HepG2 (cell line): ENCODE results near the gene CD320. TPM values are rescaled to one million over a fixed set of nuclear protein-coding genes. Genes with fewer than 3 reads are reported as not detected.

Experiments
- CAMTA2 ChIP-seq: sonication (generic); formaldehyde crosslinking; IDR thresholded peaks from 2 replicates; pipeline ENCODE4 v1.4.0; 2020; ENCODE audit warnings: mild to moderate bottlenecking, missing genetic modification reagents, borderline replicate concordance
- ELF1 ChIP-seq: sonication (generic); formaldehyde crosslinking; IDR thresholded peaks from 2 replicates; pipeline ENCODE4 v1.4.0; 2020; ENCODE audit warnings: missing genetic modification reagents
- IRF2 ChIP-seq: IDR thresholded peaks from 2 replicates; pipeline ENCODE4 v1.6.1; 2018; ENCODE audit warnings: missing genetic modification reagents, missing compliant biosample characterization
- KLF9 ChIP-seq: IDR thresholded peaks from 2 replicates; pipeline ENCODE4 v1.6.1; 2016; ENCODE audit warnings: low read depth
- MAFK ChIP-seq, 2 experiments: IDR thresholded peaks in 1 of 2; conservative IDR thresholded peaks in 1 of 2; 2 replicates each; pipeline ENCODE4 v1.6.1; 2011; ENCODE audit warnings: improper control_type of control experiment in 2 of 2, low read length in 2 of 2
- TGIF2 ChIP-seq: IDR thresholded peaks from 2 replicates; pipeline ENCODE4 v1.6.1; 2016; ENCODE audit warnings: control low read depth, missing compliant biosample characterization
- ZSCAN25 ChIP-seq: sonication (generic); formaldehyde crosslinking; IDR thresholded peaks from 2 replicates; pipeline ENCODE4 v1.8.0; 2022; ENCODE audit warnings: mild to moderate bottlenecking, missing genetic modification reagents
- polyA plus RNA-seq, 8 experiments: library from polyadenylated mRNA; depleted of rRNA in 3 of 8; stranded (reverse) in 7 of 8; unstranded in 1 of 8; fragments of >200 nt; fragmentation: Illumina TruSeq in 4 of 8; extraction: Trizol in 4 of 8; gene quantifications; 2 replicates each; pipeline versions ENCODE4 v1.2.1 to v1.2.3, GENCODE V29; 2011 to 2016; ENCODE audit warnings: low read depth in 4 of 8, missing spikeins in 1 of 8, mixed read lengths in 1 of 8; ENCODE audit not compliant: insufficient read depth in 1 of 8
- total RNA-seq, 5 experiments: library from RNA; depleted of rRNA; stranded (reverse); fragments of >200 nt; fragmentation: Illumina TruSeq; extraction: Trizol; gene quantifications; 2 replicates each; pipeline ENCODE4 v1.2.3, GENCODE V29; 2016; ENCODE audit warnings: low read depth in 1 of 5
- TF ChIP-seq, protein P1 (sequence below): sonication (generic); formaldehyde crosslinking; IDR thresholded peaks from 2 replicates; pipeline ENCODE4 v1.8.1; 2022; ENCODE audit warnings: low read depth, mild to moderate bottlenecking, missing genetic modification reagents
- TF ChIP-seq, protein P2 (sequence below): sonication (generic); formaldehyde crosslinking; IDR thresholded peaks from 2 replicates; pipeline ENCODE4 v1.5.1; 2020; ENCODE audit warnings: missing genetic modification reagents, mild to moderate bottlenecking, borderline replicate concordance
- TF ChIP-seq, protein P3 (sequence below), 2 experiments: sonication (generic) in 1 of 2; formaldehyde crosslinking in 1 of 2; IDR thresholded peaks; 2 replicates each; pipeline versions ENCODE4 v1.5.1 to v1.6.1; 2011 to 2020; ENCODE audit warnings: borderline replicate concordance in 1 of 2, low read depth in 1 of 2, low read length in 1 of 2, mild to moderate bottlenecking in 1 of 2, missing genetic modification reagents in 1 of 2, moderate library complexity in 1 of 2
- TF ChIP-seq, protein P4 (sequence below): IDR thresholded peaks from 2 replicates; pipeline ENCODE4 v1.6.1; 2012; ENCODE audit warnings: inconsistent platforms
- TF ChIP-seq, protein P5 (sequence below): sonication (generic); formaldehyde crosslinking; IDR thresholded peaks from 2 replicates; pipeline ENCODE4 v1.4.0; 2020; ENCODE audit warnings: missing genetic modification reagents
- TF ChIP-seq, protein P6 (sequence below): sonication (generic); formaldehyde crosslinking; IDR thresholded peaks from 2 replicates; pipeline ENCODE4 v1.5.0; 2020; ENCODE audit warnings: missing genetic modification reagents

Gene CD320
- total and polyA plus RNA-seq, 2 of the 13 experiments (the other 11 are each of a cell fraction or from before 2014, with no cell fraction given) = 83.1 to 99.9 TPM

DNA sequence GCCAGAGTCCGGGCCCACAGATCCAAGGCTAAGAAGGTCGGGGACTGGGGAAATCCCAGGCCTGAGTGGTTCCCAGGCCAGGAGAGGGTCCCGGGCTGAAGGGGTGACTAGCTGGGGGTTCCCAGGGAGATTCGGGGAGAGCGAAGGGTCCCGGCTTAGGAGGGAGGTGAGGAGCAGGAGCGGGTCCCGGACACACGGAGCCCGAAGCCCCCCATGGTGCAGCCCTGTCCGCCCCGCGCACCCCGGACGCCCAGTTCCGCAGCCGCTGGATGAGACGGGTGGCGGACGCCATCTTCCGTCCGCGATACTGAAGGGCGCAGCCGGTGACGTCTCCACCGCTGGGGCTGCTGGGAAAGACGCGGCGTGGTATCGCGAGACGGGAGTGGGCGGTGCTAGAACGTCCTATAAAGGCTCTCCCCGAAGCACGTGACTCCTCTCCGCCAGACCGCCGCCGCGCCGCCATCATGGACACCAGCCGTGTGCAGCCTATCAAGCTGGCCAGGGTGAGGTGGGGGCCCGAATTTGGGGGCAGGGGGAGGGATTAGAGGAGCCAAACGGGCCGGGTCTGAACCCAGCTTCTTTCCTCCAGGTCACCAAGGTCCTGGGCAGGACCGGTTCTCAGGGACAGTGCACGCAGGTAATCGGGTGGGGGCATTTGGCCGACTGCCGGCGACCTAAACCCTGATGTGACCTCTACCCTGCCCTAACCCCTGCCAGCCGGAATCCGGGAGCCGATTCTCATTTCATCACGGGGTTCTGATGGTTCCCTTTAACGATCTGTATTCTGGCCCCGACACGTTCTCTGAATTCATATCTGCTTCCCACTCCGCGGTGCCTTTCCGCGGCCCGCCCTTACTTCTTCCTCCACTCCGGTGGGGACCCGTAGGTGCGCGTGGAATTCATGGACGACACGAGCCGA is 13.2 kb upstream of the CD320 start, which contains the start of the genes NDUFA7 and RPS28 (continued):
- TF ChIP-seq, protein P1, sequence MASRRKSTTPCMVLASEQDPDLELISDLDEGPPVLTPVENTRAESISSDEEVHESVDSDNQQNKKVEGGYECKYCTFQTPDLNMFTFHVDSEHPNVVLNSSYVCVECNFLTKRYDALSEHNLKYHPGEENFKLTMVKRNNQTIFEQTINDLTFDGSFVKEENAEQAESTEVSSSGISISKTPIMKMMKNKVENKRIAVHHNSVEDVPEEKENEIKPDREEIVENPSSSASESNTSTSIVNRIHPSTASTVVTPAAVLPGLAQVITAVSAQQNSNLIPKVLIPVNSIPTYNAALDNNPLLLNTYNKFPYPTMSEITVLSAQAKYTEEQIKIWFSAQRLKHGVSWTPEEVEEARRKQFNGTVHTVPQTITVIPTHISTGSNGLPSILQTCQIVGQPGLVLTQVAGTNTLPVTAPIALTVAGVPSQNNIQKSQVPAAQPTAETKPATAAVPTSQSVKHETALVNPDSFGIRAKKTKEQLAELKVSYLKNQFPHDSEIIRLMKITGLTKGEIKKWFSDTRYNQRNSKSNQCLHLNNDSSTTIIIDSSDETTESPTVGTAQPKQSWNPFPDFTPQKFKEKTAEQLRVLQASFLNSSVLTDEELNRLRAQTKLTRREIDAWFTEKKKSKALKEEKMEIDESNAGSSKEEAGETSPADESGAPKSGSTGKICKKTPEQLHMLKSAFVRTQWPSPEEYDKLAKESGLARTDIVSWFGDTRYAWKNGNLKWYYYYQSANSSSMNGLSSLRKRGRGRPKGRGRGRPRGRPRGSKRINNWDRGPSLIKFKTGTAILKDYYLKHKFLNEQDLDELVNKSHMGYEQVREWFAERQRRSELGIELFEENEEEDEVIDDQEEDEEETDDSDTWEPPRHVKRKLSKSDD (CRISPR knock-in tag) = peak; percentile 92; the same call in 1 of the 2 replicates
- TF ChIP-seq MAFK (conservative IDR thresholded peaks at IDR 0.05 in 1 of 2, IDR thresholded peaks at IDR 0.05 in 1 of 2; ENCODE audit: low read length in 2 of 2) (0 out of 4 replicates have a peak, but pooled peaks of 1 of the 2 experiments have one; percentile 2), ELF1 (CRISPR knock-in tag) (peak; percentile 67), KLF9 (0 out of 2 replicates have a peak, but pooled peaks have one; percentile 25), IRF2 (CRISPR knock-in tag) (peak; percentile 95), TGIF2 (CRISPR knock-in tag) (peak; percentile 80; the same call in 1 of the 2 replicates), CAMTA2 (0 out of 2 replicates have a peak, but pooled peaks have one; percentile 55), ZSCAN25 (CRISPR knock-in tag) (0 out of 2 replicates have a peak, but pooled peaks have one; percentile 30)
- TF ChIP-seq, protein P2, sequence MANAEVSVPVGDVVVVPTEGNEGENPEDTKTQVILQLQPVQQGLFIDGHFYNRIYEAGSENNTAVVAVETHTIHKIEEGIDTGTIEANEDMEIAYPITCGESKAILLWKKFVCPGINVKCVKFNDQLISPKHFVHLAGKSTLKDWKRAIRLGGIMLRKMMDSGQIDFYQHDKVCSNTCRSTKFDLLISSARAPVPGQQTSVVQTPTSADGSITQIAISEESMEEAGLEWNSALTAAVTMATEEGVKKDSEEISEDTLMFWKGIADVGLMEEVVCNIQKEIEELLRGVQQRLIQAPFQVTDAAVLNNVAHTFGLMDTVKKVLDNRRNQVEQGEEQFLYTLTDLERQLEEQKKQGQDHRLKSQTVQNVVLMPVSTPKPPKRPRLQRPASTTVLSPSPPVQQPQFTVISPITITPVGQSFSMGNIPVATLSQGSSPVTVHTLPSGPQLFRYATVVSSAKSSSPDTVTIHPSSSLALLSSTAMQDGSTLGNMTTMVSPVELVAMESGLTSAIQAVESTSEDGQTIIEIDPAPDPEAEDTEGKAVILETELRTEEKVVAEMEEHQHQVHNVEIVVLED (CRISPR knock-in tag) = peak; percentile 92
- TF ChIP-seq, protein P3, sequence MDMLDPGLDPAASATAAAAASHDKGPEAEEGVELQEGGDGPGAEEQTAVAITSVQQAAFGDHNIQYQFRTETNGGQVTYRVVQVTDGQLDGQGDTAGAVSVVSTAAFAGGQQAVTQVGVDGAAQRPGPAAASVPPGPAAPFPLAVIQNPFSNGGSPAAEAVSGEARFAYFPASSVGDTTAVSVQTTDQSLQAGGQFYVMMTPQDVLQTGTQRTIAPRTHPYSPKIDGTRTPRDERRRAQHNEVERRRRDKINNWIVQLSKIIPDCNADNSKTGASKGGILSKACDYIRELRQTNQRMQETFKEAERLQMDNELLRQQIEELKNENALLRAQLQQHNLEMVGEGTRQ (IDR thresholded peaks at IDR 0.05; ENCODE audit: low read depth, low read length) = peak; percentile 76
- TF ChIP-seq, protein P3 (CRISPR knock-in tag; IDR thresholded peaks at IDR 0.05; ENCODE audit: borderline replicate concordance) = peak; percentile 91; the same call in 1 of the 2 replicates
- TF ChIP-seq, protein P4, sequence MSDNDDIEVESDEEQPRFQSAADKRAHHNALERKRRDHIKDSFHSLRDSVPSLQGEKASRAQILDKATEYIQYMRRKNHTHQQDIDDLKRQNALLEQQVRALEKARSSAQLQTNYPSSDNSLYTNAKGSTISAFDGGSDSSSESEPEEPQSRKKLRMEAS = peak; percentile 74; the same call in 1 of the 2 replicates
- TF ChIP-seq, protein P5, sequence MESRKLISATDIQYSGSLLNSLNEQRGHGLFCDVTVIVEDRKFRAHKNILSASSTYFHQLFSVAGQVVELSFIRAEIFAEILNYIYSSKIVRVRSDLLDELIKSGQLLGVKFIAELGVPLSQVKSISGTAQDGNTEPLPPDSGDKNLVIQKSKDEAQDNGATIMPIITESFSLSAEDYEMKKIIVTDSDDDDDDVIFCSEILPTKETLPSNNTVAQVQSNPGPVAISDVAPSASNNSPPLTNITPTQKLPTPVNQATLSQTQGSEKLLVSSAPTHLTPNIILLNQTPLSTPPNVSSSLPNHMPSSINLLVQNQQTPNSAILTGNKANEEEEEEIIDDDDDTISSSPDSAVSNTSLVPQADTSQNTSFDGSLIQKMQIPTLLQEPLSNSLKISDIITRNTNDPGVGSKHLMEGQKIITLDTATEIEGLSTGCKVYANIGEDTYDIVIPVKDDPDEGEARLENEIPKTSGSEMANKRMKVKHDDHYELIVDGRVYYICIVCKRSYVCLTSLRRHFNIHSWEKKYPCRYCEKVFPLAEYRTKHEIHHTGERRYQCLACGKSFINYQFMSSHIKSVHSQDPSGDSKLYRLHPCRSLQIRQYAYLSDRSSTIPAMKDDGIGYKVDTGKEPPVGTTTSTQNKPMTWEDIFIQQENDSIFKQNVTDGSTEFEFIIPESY = peak; percentile 51; the same call in 1 of the 2 replicates
- TF ChIP-seq, protein P6, sequence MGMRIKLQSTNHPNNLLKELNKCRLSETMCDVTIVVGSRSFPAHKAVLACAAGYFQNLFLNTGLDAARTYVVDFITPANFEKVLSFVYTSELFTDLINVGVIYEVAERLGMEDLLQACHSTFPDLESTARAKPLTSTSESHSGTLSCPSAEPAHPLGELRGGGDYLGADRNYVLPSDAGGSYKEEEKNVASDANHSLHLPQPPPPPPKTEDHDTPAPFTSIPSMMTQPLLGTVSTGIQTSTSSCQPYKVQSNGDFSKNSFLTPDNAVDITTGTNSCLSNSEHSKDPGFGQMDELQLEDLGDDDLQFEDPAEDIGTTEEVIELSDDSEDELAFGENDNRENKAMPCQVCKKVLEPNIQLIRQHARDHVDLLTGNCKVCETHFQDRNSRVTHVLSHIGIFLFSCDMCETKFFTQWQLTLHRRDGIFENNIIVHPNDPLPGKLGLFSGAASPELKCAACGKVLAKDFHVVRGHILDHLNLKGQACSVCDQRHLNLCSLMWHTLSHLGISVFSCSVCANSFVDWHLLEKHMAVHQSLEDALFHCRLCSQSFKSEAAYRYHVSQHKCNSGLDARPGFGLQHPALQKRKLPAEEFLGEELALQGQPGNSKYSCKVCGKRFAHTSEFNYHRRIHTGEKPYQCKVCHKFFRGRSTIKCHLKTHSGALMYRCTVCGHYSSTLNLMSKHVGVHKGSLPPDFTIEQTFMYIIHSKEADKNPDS (CRISPR knock-in tag) = 0 out of 2 replicates have a peak, but pooled peaks have one; percentile 37
